ENCODE results near the gene BLMH.

- TF ChIP-seq RFX5 (IDR thresholded peaks at IDR 0.05; ENCODE audit: low read length) = no peak
- TF ChIP-seq ZBTB33 (IDR thresholded peaks at IDR 0.05; ENCODE audit: borderline replicate concordance, low read depth) = no peak
- no peak for TF ChIP-seq GATA2 (CRISPR knock-in tag; IDR thresholded peaks at IDR 0.05)
These were observed 43.0 kb downstream of the BLMH start for GRCh38 chr17:30248786-30249185.
